Osteoblast (primary cell): ENCODE measurements around the gene ALOX12B. TPM values are rescaled to one million over a fixed set of nuclear protein-coding genes. Genes with fewer than 3 reads are reported as not detected.

Experiments used
- DNase-seq: peaks from one replicate; pipeline ENCODE4 v3.0.0; 2011; ENCODE audit warnings: low spot score, mixed read lengths; ENCODE audit not compliant: insufficient read length; ENCODE audit errors: missing footprints
- H2AFZ ChIP-seq: 2 replicates; pipeline ENCODE4 v1.6.0; 2011; ENCODE audit warnings: mild to moderate bottlenecking, low read length
- H3K27ac ChIP-seq: 2 replicates; pipeline ENCODE4 v1.5.1; 2011; ENCODE audit warnings: mild to moderate bottlenecking, low read depth, low read length, moderate library complexity
- H3K27me3 ChIP-seq: 2 replicates; pipeline ENCODE4 v1.6.0; 2012; ENCODE audit warnings: mild to moderate bottlenecking, control low read depth, inconsistent platforms, low read length, moderate library complexity; ENCODE audit not compliant: insufficient read depth
- H3K36me3 ChIP-seq: 2 replicates; pipeline ENCODE4 v1.5.1; 2011; ENCODE audit warnings: mild to moderate bottlenecking, low read length, control low read depth, moderate library complexity; ENCODE audit not compliant: insufficient read depth
- H3K4me1 ChIP-seq: 2 replicates; pipeline ENCODE4 v1.5.1; 2011; ENCODE audit warnings: mild to moderate bottlenecking, low read length, control low read depth, moderate library complexity; ENCODE audit not compliant: insufficient read depth
- H3K4me2 ChIP-seq: 2 replicates; pipeline ENCODE4 v1.6.0; 2011; ENCODE audit warnings: mild to moderate bottlenecking, low read length; ENCODE audit not compliant: insufficient read depth
- H3K4me3 ChIP-seq: fragments of 200-600 bp; sonication (generic); 3 replicates; pipeline ENCODE4 v1.5.1; 2012; ENCODE audit warnings: mild to moderate bottlenecking, low read length, inconsistent platforms; ENCODE audit not compliant: insufficient read depth
- H3K79me2 ChIP-seq: 2 replicates; pipeline ENCODE4 v1.6.0; 2012; ENCODE audit warnings: mild to moderate bottlenecking, low read length, control low read depth, inconsistent platforms; ENCODE audit not compliant: insufficient read depth
- H3K9me3 ChIP-seq: 2 replicates; pipeline ENCODE4 v1.5.1; 2011; ENCODE audit warnings: low read depth, low read length, control low read depth
- H4K20me1 ChIP-seq: 2 replicates; pipeline ENCODE4 v1.6.0; 2012; ENCODE audit warnings: mild to moderate bottlenecking, low read length, control low read depth; ENCODE audit not compliant: insufficient read depth
- CTCF ChIP-seq: IDR thresholded peaks from 2 replicates; pipeline ENCODE4 v1.5.1; 2011; ENCODE audit warnings: mild to moderate bottlenecking, low read depth, low read length, moderate library complexity; ENCODE audit errors: extremely low read depth
- total RNA-seq: library from RNA; depleted of rRNA; stranded (reverse); fragments of >200 nt; gene quantifications from 2 replicates; pipeline ENCODE4 v1.2.3, GENCODE V29; 2012

ALOX12B gene
- total RNA-seq, 1 donor: not detected

GRCh38 chr17:8072341-8072728 is 15.2 kb downstream of the ALOX12B start:
- peaks cover 79% of the 10 kb centered on the region for H3K27me3 ChIP-seq

GRCh38 chr17:8071496-8071895 is 16.0 kb downstream of the ALOX12B start:
- Histone ChIP-seq H2AFZ (no peak overlapping the region), H3K4me3 (no peak overlapping the region), H3K9me3 (no peaks in the 10 kb centered on the region), H3K36me3 (no peaks in the 10 kb centered on the region), H3K4me2 (no peak overlapping the region), H3K4me1 (no peaks in the 10 kb centered on the region), H3K27ac (no peak overlapping the region), H4K20me1 (no peaks in the 10 kb centered on the region), H3K27me3 (peaks cover 74% of the 10 kb centered on the region), H3K79me2 (no peaks in the 10 kb centered on the region)
- peak; percentile 60 for DNase-seq
- TF ChIP-seq CTCF: no peak

More at GRCh38 chr17:8072341-8072728, 15.2 kb downstream of the ALOX12B start:
- no peaks in the 10 kb centered on the region for H4K20me1 ChIP-seq
- no peak overlapping the region for H3K27ac ChIP-seq
- no peak overlapping the region for H3K4me3 ChIP-seq
- H3K4me1 ChIP-seq: no peaks in the 10 kb centered on the region
- no peaks in the 10 kb centered on the region for H3K79me2 ChIP-seq
- H3K36me3 ChIP-seq: no peaks in the 10 kb centered on the region
- no peak overlapping the region for H2AFZ ChIP-seq
- DNase-seq: peak; percentile 42
- no peak for TF ChIP-seq CTCF
- H3K9me3 ChIP-seq: no peaks in the 10 kb centered on the region
- H3K4me2 ChIP-seq: no peak overlapping the region

GRCh38 chr17:8069587-8069860 is 18.0 kb downstream of the ALOX12B start:
- no peak for DNase-seq
- H3K4me3 ChIP-seq: no peak overlapping the region
- no peaks in the 10 kb centered on the region for H3K36me3 ChIP-seq
- H3K79me2 ChIP-seq: no peaks in the 10 kb centered on the region
- H3K27ac ChIP-seq: no peak overlapping the region
- no peaks in the 10 kb centered on the region for H3K4me1 ChIP-seq
- no peaks in the 10 kb centered on the region for H3K9me3 ChIP-seq
- no peak overlapping the region for H2AFZ ChIP-seq
- peaks cover 65% of the 10 kb centered on the region for H3K27me3 ChIP-seq
- no peak for TF ChIP-seq CTCF
- no peaks in the 10 kb centered on the region for H4K20me1 ChIP-seq
- no peak overlapping the region for H3K4me2 ChIP-seq

- Histone ChIP-seq H3K9me3 (no peaks in the 10 kb centered on the region), H3K4me2 (no peak overlapping the region), H2AFZ (no peak overlapping the region), H3K27me3 (peaks cover 63% of the 10 kb centered on the region), H3K27ac (no peak overlapping the region), H3K36me3 (no peaks in the 10 kb centered on the region), H3K4me1 (no peaks in the 10 kb centered on the region), H3K79me2 (no peaks in the 10 kb centered on the region), H3K4me3 (no peak overlapping the region), H4K20me1 (no peaks in the 10 kb centered on the region)
- DNase-seq: peak; percentile 65
- TF ChIP-seq CTCF: no peak
Measured at GRCh38 chr17:8068736-8069586, 18.6 kb downstream of the ALOX12B start.
